Smooth muscle cell (in vitro differentiated cells): ENCODE measurements around the gene RPA1. TPM values are rescaled to one million over a fixed set of nuclear protein-coding genes. Genes with fewer than 3 reads are reported as not detected.

Source experiments
- DNase-seq: peaks from one replicate; lab custom pipeline; 2025; ENCODE audit not compliant: unreplicated experiment; lab: John Stamatoyannopoulos, UW
- H2AFZ ChIP-seq: fragments of 200-600 bp; sonication (generic); 2 replicates; pipeline ENCODE4 v1.6.0; 2016; ENCODE audit warnings: antibody characterized with exemption, low read depth, mild to moderate bottlenecking
- H3F3A ChIP-seq: fragments of 200-600 bp; sonication (generic); 2 replicates; pipeline ENCODE4 v1.6.0; 2017; ENCODE audit warnings: antibody characterized with exemption, low read depth
- H3K27ac ChIP-seq: fragments of 200-600 bp; sonication (generic); 2 replicates; pipeline ENCODE4 v1.5.1; 2016; ENCODE audit warnings: low read depth, mild to moderate bottlenecking
- H3K27me3 ChIP-seq: fragments of 200-600 bp; sonication (generic); 2 replicates; pipeline ENCODE4 v1.6.1; 2016; ENCODE audit warnings: low read depth, mild to moderate bottlenecking
- H3K36me3 ChIP-seq: fragments of 200-600 bp; sonication (generic); 2 replicates; pipeline ENCODE4 v1.5.1; 2016; ENCODE audit warnings: low read depth
- H3K4me1 ChIP-seq: fragments of 200-600 bp; sonication (generic); 2 replicates; pipeline ENCODE4 v1.5.1; 2016; ENCODE audit warnings: low read depth
- H3K4me2 ChIP-seq: fragments of 200-600 bp; sonication (generic); 2 replicates; pipeline ENCODE4 v1.6.0; 2016; ENCODE audit warnings: mild to moderate bottlenecking
- H3K4me3 ChIP-seq: fragments of 200-600 bp; sonication (generic); 2 replicates; pipeline ENCODE4 v1.5.1; 2016; ENCODE audit warnings: mild to moderate bottlenecking
- H3K79me2 ChIP-seq: fragments of 200-600 bp; sonication (generic); 2 replicates; pipeline ENCODE4 v1.6.0; 2016; ENCODE audit warnings: low read depth, mild to moderate bottlenecking
- H3K9ac ChIP-seq: fragments of 200-600 bp; sonication (generic); 2 replicates; pipeline ENCODE4 v1.6.0; 2016; ENCODE audit warnings: low read depth
- H3K9me3 ChIP-seq: fragments of 200-600 bp; sonication (generic); replicated peaks from 2 replicates; pipeline ENCODE4 v1.5.1; 2016; ENCODE audit warnings: low read depth
- H4K20me1 ChIP-seq: fragments of 200-600 bp; sonication (generic); 2 replicates; pipeline ENCODE4 v1.6.0; 2016; ENCODE audit warnings: low read depth
- CTCF ChIP-seq: fragments of 200-600 bp; sonication (generic); IDR thresholded peaks from 2 replicates; pipeline ENCODE4 v1.5.1; 2017; ENCODE audit warnings: borderline replicate concordance, mild to moderate bottlenecking, antibody characterized with exemption; ENCODE audit not compliant: insufficient read depth, poor library complexity, severe bottlenecking
- WGBS: methylation state at CpG from one replicate; pipeline ENCODE4 v1.1.7; 2016; ENCODE audit warnings: low lambda C conversion rate; 5-methylcytosine and 5-hydroxymethylcytosine counted together
- polyA plus RNA-seq: library from polyadenylated mRNA; unstranded; fragments of >200 nt; fragmentation: Nextera tagmentation; extraction: Ambion mirVana; gene quantifications from 2 replicates; pipeline ENCODE4 v1.2.1, GENCODE V29; 2016
- total RNA-seq: library from RNA; depleted of rRNA; stranded (reverse); fragments of >200 nt; gene quantifications from 2 replicates; pipeline ENCODE4 v1.2.3, GENCODE V29; 2014

Gene RPA1
- total and polyA plus RNA-seq, 2 experiments from 2014 or later, result 29.6 to 46.3 TPM

DNA sequence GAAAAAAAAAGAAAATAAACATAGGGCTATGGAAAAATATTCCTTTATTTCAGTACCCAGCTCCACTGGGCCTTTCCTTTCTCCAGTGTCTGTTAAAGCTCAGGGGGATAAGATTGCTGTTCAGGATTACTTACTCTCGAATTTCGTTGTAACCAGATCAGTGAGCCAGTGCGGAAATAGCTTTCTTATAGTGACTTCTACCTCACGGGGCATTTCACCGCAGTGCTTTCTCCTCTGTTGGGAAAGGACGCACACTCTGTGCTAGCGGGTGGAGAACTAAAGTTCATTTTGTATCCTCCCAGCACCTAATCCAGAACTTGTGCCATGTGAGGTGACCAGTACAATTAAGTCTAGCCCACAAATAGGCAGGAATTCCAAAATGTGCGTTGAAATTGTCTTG is 38.3 kb downstream of the RPA1 start:
- Histone ChIP-seq H3K79me2 (no peaks in the 10 kb centered on the region), H3K27me3 (no peaks in the 10 kb centered on the region), H3K36me3 (no peaks in the 10 kb centered on the region), H3K4me2 (no peak overlapping the region), H3K9ac (no peak overlapping the region), H3K4me1 (no peaks in the 10 kb centered on the region), H2AFZ (no peak overlapping the region), H3K27ac (no peak overlapping the region), H3K9me3 (no peaks in the 10 kb centered on the region), H4K20me1 (no peaks in the 10 kb centered on the region), H3F3A (no peaks in the 10 kb centered on the region), H3K4me3 (no peak overlapping the region)
- TF ChIP-seq CTCF, result no peak
- 96% methylated on average over 8 of the region's 8 CpGs for WGBS
- no peak for DNase-seq

DNA sequence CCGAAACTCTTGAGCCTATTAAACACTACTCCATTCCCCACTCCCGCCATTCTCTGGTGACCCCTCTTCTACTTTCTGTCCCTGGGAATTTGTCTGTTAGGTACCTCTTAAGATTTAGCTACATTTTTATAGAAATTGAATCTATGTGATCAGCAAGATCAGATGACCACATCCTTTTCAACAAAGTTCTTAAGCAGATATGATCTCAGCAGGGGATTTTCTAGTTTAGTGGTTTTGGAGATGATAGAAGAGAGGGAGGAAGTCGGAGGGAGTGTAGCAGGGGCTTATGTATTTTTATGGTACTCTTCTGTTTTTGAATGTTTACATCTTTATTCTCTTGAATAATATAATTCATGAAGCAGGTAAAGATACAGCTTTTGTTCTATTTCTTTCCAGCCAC is 40.8 kb downstream of the RPA1 start:
- WGBS, result 81% methylated on average over 3 of the region's 3 CpGs
- Histone ChIP-seq H4K20me1 (no peaks in the 10 kb centered on the region), H2AFZ (no peak overlapping the region), H3K27ac (no peak overlapping the region), H3K36me3 (peaks cover 3% of the 10 kb centered on the region), H3F3A (no peaks in the 10 kb centered on the region), H3K9ac (no peak overlapping the region), H3K27me3 (no peaks in the 10 kb centered on the region), H3K4me2 (no peak overlapping the region), H3K9me3 (no peaks in the 10 kb centered on the region), H3K79me2 (no peaks in the 10 kb centered on the region), H3K4me3 (no peak overlapping the region), H3K4me1 (no peaks in the 10 kb centered on the region)
- TF ChIP-seq CTCF, result no peak
- no peak for DNase-seq

DNA sequence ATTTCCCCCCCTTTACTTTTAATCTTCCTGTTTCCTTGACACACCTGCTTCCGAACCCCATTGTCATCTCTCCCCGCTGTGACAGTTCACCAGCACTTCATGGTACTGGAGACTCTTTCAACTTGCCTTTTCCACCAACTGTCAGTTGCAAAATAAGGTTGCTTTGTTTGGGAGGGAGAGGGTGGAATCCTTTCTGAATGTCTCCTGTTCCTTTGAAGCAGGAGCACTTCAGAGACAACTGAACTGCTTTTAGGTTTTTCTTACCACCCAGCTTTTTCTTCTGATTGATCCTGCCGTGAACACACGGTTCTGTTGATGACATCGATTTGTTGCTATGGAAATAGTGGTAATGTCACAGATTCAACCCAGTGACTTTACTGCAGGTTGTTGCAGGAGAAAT is 42.0 kb downstream of the RPA1 start:
- Histone ChIP-seq H3F3A (no peaks in the 10 kb centered on the region), H3K4me1 (no peaks in the 10 kb centered on the region), H3K27ac (no peak overlapping the region), H3K27me3 (no peaks in the 10 kb centered on the region), H3K79me2 (no peaks in the 10 kb centered on the region), H3K4me3 (no peak overlapping the region), H4K20me1 (no peaks in the 10 kb centered on the region), H3K4me2 (no peak overlapping the region), H3K9ac (no peak overlapping the region), H3K9me3 (no peaks in the 10 kb centered on the region), H3K36me3 (peaks cover 9% of the 10 kb centered on the region), H2AFZ (no peak overlapping the region)
- 93% methylated on average over 5 of the region's 5 CpGs for WGBS
- DNase-seq, result no peak
- TF ChIP-seq CTCF, result no peak

DNA sequence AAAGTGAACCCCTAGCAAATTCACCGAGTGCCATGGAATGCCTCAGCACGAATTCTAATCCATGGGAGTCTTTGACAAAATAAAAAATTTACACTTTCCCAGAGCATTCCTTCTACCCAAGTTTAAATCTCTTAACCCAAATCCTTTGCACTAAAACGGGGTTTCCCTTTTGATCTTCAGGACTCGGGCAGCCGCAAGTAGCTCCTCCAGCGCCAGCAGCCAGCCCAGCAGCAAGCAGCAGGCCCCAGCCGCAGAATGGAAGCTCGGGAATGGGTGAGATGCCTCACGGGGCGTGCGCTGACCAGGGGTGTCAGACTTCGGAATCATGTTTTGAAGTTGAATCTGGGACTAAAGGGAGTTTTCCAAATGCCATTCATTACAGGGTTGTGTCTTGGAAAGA is 42.4 kb downstream of the RPA1 start:
- no peaks in the 10 kb centered on the region for H4K20me1 ChIP-seq
- H3K9ac ChIP-seq, result no peak overlapping the region
- no peaks in the 10 kb centered on the region for H3K4me1 ChIP-seq
- no peaks in the 10 kb centered on the region for H3K27me3 ChIP-seq
- no peak for DNase-seq
- no peaks in the 10 kb centered on the region for H3F3A ChIP-seq
- no peaks in the 10 kb centered on the region for H3K9me3 ChIP-seq
- no peak overlapping the region for H3K27ac ChIP-seq
- peaks cover 9% of the 10 kb centered on the region for H3K36me3 ChIP-seq
- WGBS, result 97% methylated on average over 12 of the region's 12 CpGs
- no peak overlapping the region for H2AFZ ChIP-seq
- H3K4me3 ChIP-seq, result no peak overlapping the region
- TF ChIP-seq CTCF, result no peak
- no peaks in the 10 kb centered on the region for H3K79me2 ChIP-seq
- no peak overlapping the region for H3K4me2 ChIP-seq
